MM.1S (cell line): ENCODE measurements around the gene H6PD.

ENCODE experiments used
- DNase-seq: peaks from one replicate; pipeline ENCODE4 v3.0.0-alpha.2; 2015
- H2AFZ ChIP-seq: fragments of 300-600 bp; sonication (generic); 2 replicates; pipeline ENCODE4 v1.6.0; 2016; ENCODE audit warnings: antibody characterized with exemption, low read length
- H3F3A ChIP-seq: fragments of 300-600 bp; sonication (generic); 2 replicates; pipeline ENCODE4 v1.6.1; 2016; ENCODE audit warnings: mild to moderate bottlenecking, antibody characterized with exemption, low read length, moderate library complexity, mixed read lengths; ENCODE audit not compliant: insufficient read depth
- H3K27ac ChIP-seq: fragments of 300-600 bp; sonication (generic); 2 replicates; pipeline ENCODE4 v1.5.1; 2016; ENCODE audit warnings: mild to moderate bottlenecking, low read length
- H3K27me3 ChIP-seq: fragments of 300-600 bp; sonication (generic); replicated peaks from 2 replicates; pipeline ENCODE4 v1.6.0; 2016; ENCODE audit warnings: low read length; ENCODE audit not compliant: insufficient read depth
- H3K36me3 ChIP-seq: fragments of 300-600 bp; sonication (generic); replicated peaks from 2 replicates; pipeline ENCODE4 v1.6.1; 2016; ENCODE audit warnings: mild to moderate bottlenecking, low read length, mixed read lengths; ENCODE audit not compliant: insufficient read depth
- H3K4me1 ChIP-seq: fragments of 300-600 bp; sonication (generic); 2 replicates; pipeline ENCODE4 v1.6.1; 2016; ENCODE audit warnings: low read length, mixed read lengths
- H3K4me2 ChIP-seq: fragments of 300-600 bp; sonication (generic); 2 replicates; pipeline ENCODE4 v1.6.0; 2016; ENCODE audit warnings: low read depth, low read length
- H3K4me3 ChIP-seq: fragments of 300-600 bp; sonication (generic); 2 replicates; pipeline ENCODE4 v1.5.1; 2016; ENCODE audit warnings: low read length, mixed read lengths
- H3K79me2 ChIP-seq: fragments of 300-600 bp; sonication (generic); 2 replicates; pipeline ENCODE4 v1.6.1; 2016; ENCODE audit warnings: mixed run types, low read length, mixed read lengths
- H3K9ac ChIP-seq: fragments of 300-600 bp; sonication (generic); 2 replicates; pipeline ENCODE4 v1.6.1; 2016; ENCODE audit warnings: low read length, mixed read lengths
- H3K9me2 ChIP-seq: fragments of 300-600 bp; sonication (generic); replicated peaks from 2 replicates; pipeline ENCODE4 v1.6.1; 2016; ENCODE audit warnings: mild to moderate bottlenecking, low read length, mixed read lengths; ENCODE audit not compliant: insufficient read depth
- H3K9me3 ChIP-seq: fragments of 300-600 bp; sonication (generic); replicated peaks from 2 replicates; pipeline ENCODE4 v1.6.1; 2016; ENCODE audit warnings: mild to moderate bottlenecking, low read length, mixed read lengths; ENCODE audit not compliant: insufficient read depth
- H4K20me1 ChIP-seq: fragments of 300-600 bp; sonication (generic); 2 replicates; pipeline ENCODE4 v1.6.1; 2016; ENCODE audit warnings: mild to moderate bottlenecking, low read length, moderate library complexity, mixed read lengths; ENCODE audit not compliant: insufficient read depth
- EZH2 ChIP-seq: fragments of 300-600 bp; sonication (generic); optimal IDR thresholded peaks from 2 replicates; pipeline ENCODE3; 2017; ENCODE audit warnings: low read depth, mild to moderate bottlenecking, antibody characterized with exemption, low read length, mixed read lengths
- EZH2phosphoT487 ChIP-seq: fragments of 300-600 bp; sonication (generic); IDR thresholded peaks from 2 replicates; pipeline ENCODE4 v1.6.1; 2018; ENCODE audit warnings: antibody characterized with exemption, low read length
- TF ChIP-seq, protein P1 (sequence below): fragments of 300-600 bp; sonication (generic); IDR thresholded peaks from 2 replicates; pipeline ENCODE4 v1.5.1; 2016; ENCODE audit warnings: antibody characterized with exemption, low read length, mixed read lengths

Gene H6PD

GRCh38 chr1:9267827-9268581, 33.4 kb downstream of the H6PD start:
- TF ChIP-seq, protein P1, sequence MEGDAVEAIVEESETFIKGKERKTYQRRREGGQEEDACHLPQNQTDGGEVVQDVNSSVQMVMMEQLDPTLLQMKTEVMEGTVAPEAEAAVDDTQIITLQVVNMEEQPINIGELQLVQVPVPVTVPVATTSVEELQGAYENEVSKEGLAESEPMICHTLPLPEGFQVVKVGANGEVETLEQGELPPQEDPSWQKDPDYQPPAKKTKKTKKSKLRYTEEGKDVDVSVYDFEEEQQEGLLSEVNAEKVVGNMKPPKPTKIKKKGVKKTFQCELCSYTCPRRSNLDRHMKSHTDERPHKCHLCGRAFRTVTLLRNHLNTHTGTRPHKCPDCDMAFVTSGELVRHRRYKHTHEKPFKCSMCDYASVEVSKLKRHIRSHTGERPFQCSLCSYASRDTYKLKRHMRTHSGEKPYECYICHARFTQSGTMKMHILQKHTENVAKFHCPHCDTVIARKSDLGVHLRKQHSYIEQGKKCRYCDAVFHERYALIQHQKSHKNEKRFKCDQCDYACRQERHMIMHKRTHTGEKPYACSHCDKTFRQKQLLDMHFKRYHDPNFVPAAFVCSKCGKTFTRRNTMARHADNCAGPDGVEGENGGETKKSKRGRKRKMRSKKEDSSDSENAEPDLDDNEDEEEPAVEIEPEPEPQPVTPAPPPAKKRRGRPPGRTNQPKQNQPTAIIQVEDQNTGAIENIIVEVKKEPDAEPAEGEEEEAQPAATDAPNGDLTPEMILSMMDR = no peak
- no peak for TF ChIP-seq EZH2
- TF ChIP-seq EZH2phosphoT487 = no peak

GRCh38 chr1:9269078-9269501, 34.5 kb downstream of the H6PD start:
- Histone ChIP-seq H3K79me2 (no peaks in the 10 kb centered on the region), H3K9me2 (no peaks in the 10 kb centered on the region), H3K27me3 (no peaks in the 10 kb centered on the region), H4K20me1 (no peaks in the 10 kb centered on the region), H3K4me2 (no peak overlapping the region), H3K36me3 (no peaks in the 10 kb centered on the region), H3K9ac (no peak overlapping the region), H3K9me3 (no peaks in the 10 kb centered on the region), H3K4me1 (0 out of 2 replicates have a peak, but pooled peaks cover 3% of the 10 kb centered on the region), H3K27ac (no peak overlapping the region), H3F3A (no peaks in the 10 kb centered on the region), H2AFZ (no peak overlapping the region), H3K4me3 (no peak overlapping the region)
- TF ChIP-seq EZH2phosphoT487 = no peak
- TF ChIP-seq EZH2 = no peak
- TF ChIP-seq, protein P1 = no peak
- DNase-seq = no peak

More at GRCh38 chr1:9267827-9268581, 33.4 kb downstream of the H6PD start:
- no peak overlapping the region for H2AFZ ChIP-seq
- H3K9me3 ChIP-seq = no peaks in the 10 kb centered on the region
- no peak overlapping the region for H3K4me3 ChIP-seq
- H3K9ac ChIP-seq = no peak overlapping the region
- H3K27ac ChIP-seq = no peak overlapping the region
- H3K36me3 ChIP-seq = no peaks in the 10 kb centered on the region
- H3K4me1 ChIP-seq = 0 out of 2 replicates have a peak, but pooled peaks cover 3% of the 10 kb centered on the region
- no peaks in the 10 kb centered on the region for H3K9me2 ChIP-seq
- no peaks in the 10 kb centered on the region for H3K27me3 ChIP-seq
- H3F3A ChIP-seq = no peaks in the 10 kb centered on the region
- DNase-seq = no peak
- no peaks in the 10 kb centered on the region for H4K20me1 ChIP-seq
- H3K79me2 ChIP-seq = no peaks in the 10 kb centered on the region
- H3K4me2 ChIP-seq = no peak overlapping the region

GRCh38 chr1:9269721-9270120, 35.1 kb downstream of the H6PD start:
- Histone ChIP-seq H3K27me3 (no peaks in the 10 kb centered on the region), H3K9me3 (no peaks in the 10 kb centered on the region), H3K9me2 (no peaks in the 10 kb centered on the region), H2AFZ (no peak overlapping the region), H3K4me3 (no peak overlapping the region), H3F3A (no peaks in the 10 kb centered on the region), H4K20me1 (no peaks in the 10 kb centered on the region), H3K79me2 (no peaks in the 10 kb centered on the region), H3K36me3 (no peaks in the 10 kb centered on the region), H3K27ac (no peak overlapping the region), H3K4me2 (no peak overlapping the region), H3K4me1 (0 out of 2 replicates have a peak, but pooled peaks cover 3% of the 10 kb centered on the region), H3K9ac (no peak overlapping the region)
- TF ChIP-seq EZH2phosphoT487 (no peak), EZH2 (no peak)
- TF ChIP-seq, protein P1 = no peak
- no peak for DNase-seq
